K562 (cell line): ENCODE measurements around the gene TTC39B.

Source experiments
- BRF1 ChIP-seq: IDR thresholded peaks from 3 replicates; pipeline ENCODE4 v1.6.1; 2011; ENCODE audit warnings: borderline replicate concordance, mild to moderate bottlenecking; ENCODE audit not compliant: insufficient read length; ENCODE audit errors: extremely low read depth
- E2F8 ChIP-seq: fragments of 450-650 bp; IDR thresholded peaks from 2 replicates; pipeline ENCODE4 v1.7.1; 2018; ENCODE audit warnings: mild to moderate bottlenecking, low read depth; ENCODE audit not compliant: partially characterized antibody
- ESRRA ChIP-seq: fragments of 450-650 bp; IDR thresholded peaks from 2 replicates; pipeline ENCODE4 v1.6.1; 2014; ENCODE audit warnings: low read depth, mild to moderate bottlenecking, moderate library complexity, borderline replicate concordance
- EZH2 ChIP-seq: IDR thresholded peaks from 2 replicates; pipeline ENCODE4 v1.6.1; 2012; ENCODE audit warnings: low read depth, mild to moderate bottlenecking, inconsistent platforms, low read length, borderline replicate concordance
- MAZ ChIP-seq, 2 experiments: fragments of 450-650 bp in 1 of 2; sonication (generic) in 1 of 2; formaldehyde crosslinking; IDR thresholded peaks in 1 of 2; conservative IDR thresholded peaks in 1 of 2; 2 replicates each; pipeline versions ENCODE4 v1.4.0 to v1.5.0; 2020; ENCODE audit warnings: mild to moderate bottlenecking in 1 of 2, missing genetic modification reagents in 1 of 2
- SPI1 ChIP-seq: IDR thresholded peaks from 2 replicates; pipeline ENCODE4 v1.6.1; 2011; ENCODE audit warnings: low read depth, low read length, control low read depth, borderline replicate concordance
- ZBTB43 ChIP-seq: sonication (generic); formaldehyde crosslinking; IDR thresholded peaks from 2 replicates; pipeline ENCODE4 v1.8.0; 2023; ENCODE audit warnings: mild to moderate bottlenecking, missing genetic modification reagents

- TF ChIP-seq BRF1 (no peak), SPI1 (no peak), EZH2 (no peak), ESRRA (no peak), MAZ (CRISPR knock-in tag; conservative IDR thresholded peaks at IDR 0.05 in 1 of 2, IDR thresholded peaks at IDR 0.05 in 1 of 2) (no peak), E2F8 (no peak), ZBTB43 (CRISPR knock-in tag) (no peak)
Measured at GRCh38 chr9:15161753-15162152, 145.3 kb downstream of the TTC39B start.
